Measurements from ENCODE around the gene PARVB. TPM values are rescaled to one million over a fixed set of nuclear protein-coding genes. Genes with fewer than 3 reads are reported as not detected.

PARVB gene
- total and polyA plus RNA-seq, 9 of the 15 experiments (the other 6 are each of a cell fraction or from before 2014, with no cell fraction given) = 1.1 to 59.2 (median 29.2) TPM

DNA sequence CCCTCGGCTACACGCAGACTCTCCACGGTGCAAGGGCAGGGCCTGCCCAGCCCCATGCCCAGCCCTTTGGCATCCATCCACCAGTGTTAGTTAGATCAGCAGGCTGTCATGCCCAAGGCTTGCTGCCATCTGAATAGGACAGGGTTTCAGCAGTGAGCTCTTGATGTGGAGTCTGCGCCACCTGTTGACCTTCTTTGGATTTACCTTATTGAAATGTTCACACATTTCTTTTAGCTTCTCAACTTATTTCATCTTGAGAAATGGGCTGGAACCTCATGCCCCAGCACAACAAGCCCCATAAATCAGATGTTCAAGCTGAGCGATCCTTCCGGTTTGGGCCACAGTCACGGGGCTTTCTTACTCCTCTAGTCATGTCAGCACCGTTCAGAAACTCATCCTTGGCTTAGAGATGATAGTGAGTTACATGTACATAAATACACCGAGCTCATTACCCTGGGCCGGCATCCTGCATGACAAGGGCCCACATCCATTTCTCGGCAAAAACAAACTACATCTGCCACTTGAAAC lies 61.7 kb downstream of the PARVB start (continued):
- TF ChIP-seq, protein P1, sequence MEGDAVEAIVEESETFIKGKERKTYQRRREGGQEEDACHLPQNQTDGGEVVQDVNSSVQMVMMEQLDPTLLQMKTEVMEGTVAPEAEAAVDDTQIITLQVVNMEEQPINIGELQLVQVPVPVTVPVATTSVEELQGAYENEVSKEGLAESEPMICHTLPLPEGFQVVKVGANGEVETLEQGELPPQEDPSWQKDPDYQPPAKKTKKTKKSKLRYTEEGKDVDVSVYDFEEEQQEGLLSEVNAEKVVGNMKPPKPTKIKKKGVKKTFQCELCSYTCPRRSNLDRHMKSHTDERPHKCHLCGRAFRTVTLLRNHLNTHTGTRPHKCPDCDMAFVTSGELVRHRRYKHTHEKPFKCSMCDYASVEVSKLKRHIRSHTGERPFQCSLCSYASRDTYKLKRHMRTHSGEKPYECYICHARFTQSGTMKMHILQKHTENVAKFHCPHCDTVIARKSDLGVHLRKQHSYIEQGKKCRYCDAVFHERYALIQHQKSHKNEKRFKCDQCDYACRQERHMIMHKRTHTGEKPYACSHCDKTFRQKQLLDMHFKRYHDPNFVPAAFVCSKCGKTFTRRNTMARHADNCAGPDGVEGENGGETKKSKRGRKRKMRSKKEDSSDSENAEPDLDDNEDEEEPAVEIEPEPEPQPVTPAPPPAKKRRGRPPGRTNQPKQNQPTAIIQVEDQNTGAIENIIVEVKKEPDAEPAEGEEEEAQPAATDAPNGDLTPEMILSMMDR (IDR thresholded peaks at IDR 0.05 in 2 of 3, conservative IDR thresholded peaks at IDR 0.05 in 1 of 3; ENCODE audit: insufficient read depth in 2 of 3, low read depth in 1 of 3, low read length in 3 of 3) = peak; percentile 30 to 69 (median 55); a peak in 5 of 6 replicates
- TF ChIP-seq CEBPB (tag; IDR thresholded peaks at IDR 0.05) (no peak), ESRRA (IDR thresholded peaks at IDR 0.05; ENCODE audit: borderline replicate concordance, low read depth) (no peak), ZNF253 (CRISPR knock-in tag; conservative IDR thresholded peaks at IDR 0.05) (no peak), RAD21 (CRISPR knock-in tag; conservative IDR thresholded peaks at IDR 0.05 in 1 of 2, IDR thresholded peaks at IDR 0.05 in 1 of 2) (peak; percentile 53 to 69), NFIX (CRISPR knock-in tag; IDR thresholded peaks at IDR 0.05; ENCODE audit: low read depth) (no peak)

DNA sequence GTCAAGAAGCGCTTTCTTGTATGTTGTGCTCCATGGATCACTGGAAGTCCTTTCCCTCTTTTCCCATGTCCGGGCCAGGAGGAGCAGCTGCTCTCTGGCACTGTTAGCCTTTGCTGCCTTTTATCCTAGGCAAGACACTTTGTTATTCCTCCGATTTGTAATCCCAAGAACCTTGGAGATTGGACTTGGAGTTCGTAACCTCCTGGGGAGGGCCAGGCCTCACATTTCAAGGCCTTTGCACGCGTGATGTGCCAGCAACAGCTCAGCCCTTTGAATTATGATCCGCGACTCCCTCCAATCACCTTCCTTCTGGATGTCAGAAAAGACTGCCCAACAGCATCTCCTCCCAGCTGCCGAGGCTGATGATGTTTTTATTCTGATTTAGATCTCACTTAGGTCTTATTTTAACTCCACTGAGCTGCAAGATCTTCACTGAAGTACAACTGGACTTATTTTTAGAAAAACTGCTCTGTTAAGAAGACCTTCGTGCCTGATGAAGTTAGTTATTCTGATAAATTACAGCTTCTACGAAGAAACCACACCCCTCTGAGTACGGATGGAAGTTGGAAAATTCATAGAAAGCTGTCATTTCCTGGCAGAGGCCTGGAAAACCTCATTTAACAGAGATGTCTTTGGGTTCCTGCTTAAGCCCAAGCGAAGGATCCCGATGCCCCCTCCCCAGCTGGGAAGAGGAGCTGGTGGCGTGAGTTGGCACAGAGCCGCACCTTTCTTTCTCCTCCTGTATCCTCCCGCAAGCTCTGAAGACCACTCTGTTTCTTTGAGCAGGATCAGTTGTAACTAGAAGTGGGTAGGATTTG lies 62.4 kb downstream of the PARVB start:
- in situ Hi-C loops (cut with MboI) (no loop called here), intact Hi-C loops (cut with micrococcal nuclease) (loop anchor here (10.0 kb wide), 1 partner anchor 538 kb away; no protein-coding TSS in a partner anchor)
- Histone ChIP-seq H3K4me1 (replicated peaks in 1 of 2; ENCODE audit: control insufficient read depth in 2 of 2, insufficient read depth in 2 of 2, low read length in 2 of 2) (peaks cover 0 to 2% of the 10 kb centered on the region in 2 experiments; a peak in 2 of 5 replicates), H3K27me3 (ENCODE audit: control insufficient read depth in 2 of 2, insufficient read depth in 2 of 2, low read length in 2 of 2) (no peaks in the 10 kb centered on the region), H3K79me2 (ENCODE audit: control insufficient read depth, insufficient read depth, low read length) (no peaks in the 10 kb centered on the region), H3K9ac (ENCODE audit: insufficient read depth in 1 of 2, low read depth in 2 of 2, low read length in 2 of 2) (no peak overlapping the region), H2AFZ (ENCODE audit: low read depth, low read length) (no peak overlapping the region), H3K27ac (ENCODE audit: extremely low read depth, low read depth, low read length) (no peak overlapping the region), H3K36me3 (ENCODE audit: control insufficient read depth, insufficient read depth, low read length) (0 out of 3 replicates have a peak, but pooled peaks cover 2% of the 10 kb centered on the region), H3K9me3 (replicated peaks; ENCODE audit: control insufficient read depth, insufficient read depth, low read depth, low read length) (no peaks in the 10 kb centered on the region), H3K9me1 (ENCODE audit: control insufficient read depth, insufficient read depth, low read length) (no peaks in the 10 kb centered on the region), H3K4me3 (no peak overlapping the region), H3K4me2 (ENCODE audit: insufficient read depth, low read length) (no peak overlapping the region), H4K20me1 (replicated peaks; ENCODE audit: control insufficient read depth, insufficient read depth, low read length) (no peaks in the 10 kb centered on the region)
- no TSS peak for BruUV-seq (replicated peaks)
- ATAC-seq (no peak), DNase-seq (ENCODE audit: extremely low read depth in 1 of 4, low spot score in 3 of 4) (no peak), FAIRE-seq (no peak)
- ChIA-PET POLR2A (interaction anchor here (0.6 to 1.5 kb wide), 5 partner anchors 8 to 93 kb away, joined by 3 to 8 read pairs (median 3); no protein-coding TSS in a partner anchor), CTCF (ENCODE audit: low intra/inter-chr PET ratio) (interaction anchor here (0.8 to 2.3 kb wide), 3 partner anchors 83 to 93 kb away, joined by 5 to 20 read pairs (median 7); no protein-coding TSS in a partner anchor)
- 74% methylated on average over 14 of the region's 17 CpGs for WGBS (ENCODE audit: insufficient coverage, low coverage, missing lambda C conversion rate)
- no peak for TF ChIP-seq TAF7 (tag; IDR thresholded peaks at IDR 0.05)
- TF ChIP-seq PRMT5 (CRISPR knock-in tag; IDR thresholded peaks at IDR 0.05) = no peak
- TF ChIP-seq MTF1 (CRISPR knock-in tag; IDR thresholded peaks at IDR 0.05; ENCODE audit: borderline replicate concordance) = no peak
